Activated CD4-positive, alpha-beta memory T cell treated with anti-CD3 and anti-CD28 coated beads for 36 hours (primary cell): ENCODE data around the gene RBCK1. TPM values are rescaled to one million over a fixed set of nuclear protein-coding genes. Genes with fewer than 3 reads are reported as not detected.

ENCODE experiments used
- CTCF ChIA-PET: fragments of 350-600 bp; sonication (Branson Sonifier 250); formaldehyde crosslinking; loops from one replicate; lab custom pipeline; 2021; ENCODE audit warnings: antibody characterized with exemption, inconsistent platforms; lab: Charles Lee
- POLR2A ChIA-PET: fragments of 350-600 bp; sonication (Branson Sonifier 250); formaldehyde crosslinking; loops from one replicate; lab custom pipeline; 2021; ENCODE audit warnings: antibody characterized with exemption; lab: Charles Lee
- DNase-seq: peaks from one replicate; pipeline ENCODE4 v3.0.0-alpha.2; 2020
- H3K27ac Mint-ChIP-seq: one replicate; pipeline ENCODE4 v1.8.0; 2021; ENCODE audit warnings: mixed read lengths
- H3K27me3 Mint-ChIP-seq: one replicate; pipeline ENCODE4 v1.8.0; 2021; ENCODE audit warnings: mixed read lengths
- H3K36me3 Mint-ChIP-seq: one replicate; pipeline ENCODE4 v1.8.0; 2021; ENCODE audit warnings: mixed read lengths
- H3K4me1 Mint-ChIP-seq: one replicate; pipeline ENCODE4 v1.8.0; 2021; ENCODE audit warnings: low read depth, mixed read lengths
- H3K4me3 Mint-ChIP-seq: one replicate; pipeline ENCODE4 v1.8.0; 2021; ENCODE audit warnings: mild to moderate bottlenecking, mixed read lengths
- H3K9me3 Mint-ChIP-seq: one replicate; pipeline ENCODE4 v1.8.0; 2021; ENCODE audit warnings: mixed read lengths
- intact Hi-C: fragments of 100-400 bp; cut with micrococcal nuclease; formaldehyde crosslinking; loops from one replicate; pipeline ENCODE4 v1.15.1; 2023
- total RNA-seq, 2 experiments: library from RNA; stranded (reverse); gene quantifications; one replicate each; pipeline ENCODE4 v1.2.3, GENCODE V29; 2021

The RBCK1 gene
- total RNA-seq, 2 experiments from 2014 or later, result 137 to 139 TPM

GRCh38 chr20:416950-417800 lies 9.1 kb downstream of the RBCK1 start:
- Mint-ChIP-seq H3K36me3 (peaks cover 46% of the 10 kb centered on the region), H3K9me3 (no peaks in the 10 kb centered on the region), H3K4me1 (peaks cover 23% of the 10 kb centered on the region), H3K4me3 (no peak overlapping the region), H3K27ac (no peak overlapping the region), H3K27me3 (no peaks in the 10 kb centered on the region)
- intact Hi-C loops, result no loop called here
- DNase-seq, result no peak
- ChIA-PET CTCF (no interaction called here), POLR2A (no interaction called here)

- no peak overlapping the region for H3K27ac Mint-ChIP-seq
- POLR2A ChIA-PET, result no interaction called here
- no peak for DNase-seq
- intact Hi-C loops, result no loop called here
- H3K27me3 Mint-ChIP-seq, result no peaks in the 10 kb centered on the region
- H3K36me3 Mint-ChIP-seq, result peaks cover 48% of the 10 kb centered on the region
- no peak overlapping the region for H3K4me3 Mint-ChIP-seq
- CTCF ChIA-PET, result no interaction called here
- no peaks in the 10 kb centered on the region for H3K9me3 Mint-ChIP-seq
- peaks cover 19% of the 10 kb centered on the region for H3K4me1 Mint-ChIP-seq
Observed at GRCh38 chr20:417801-418342, 9.8 kb downstream of the RBCK1 start.

- Mint-ChIP-seq H3K9me3 (no peaks in the 10 kb centered on the region), H3K27me3 (no peaks in the 10 kb centered on the region), H3K4me1 (peaks cover 11% of the 10 kb centered on the region), H3K4me3 (no peak overlapping the region), H3K36me3 (peaks cover 48% of the 10 kb centered on the region), H3K27ac (no peak overlapping the region)
- intact Hi-C loops, result no loop called here
- ChIA-PET POLR2A (no interaction called here), CTCF (no interaction called here)
- DNase-seq, result no peak
Observed at GRCh38 chr20:418858-419365, 10.8 kb downstream of the RBCK1 start.

- ChIA-PET CTCF (no interaction called here), POLR2A (no interaction called here)
- H3K4me3 Mint-ChIP-seq, result no peak overlapping the region
Observed at GRCh38 chr20:419556-420165, 11.6 kb downstream of the RBCK1 start.

GRCh38 chr20:420166-420620 lies 12.1 kb downstream of the RBCK1 start:
- no peak for DNase-seq
- ChIA-PET POLR2A (no interaction called here), CTCF (no interaction called here)
- H3K9me3 Mint-ChIP-seq, result no peaks in the 10 kb centered on the region
- H3K4me1 Mint-ChIP-seq, result peaks cover 10% of the 10 kb centered on the region
- H3K36me3 Mint-ChIP-seq, result peaks cover 59% of the 10 kb centered on the region
- intact Hi-C loops, result no loop called here
- H3K4me3 Mint-ChIP-seq, result no peak overlapping the region
- no peak overlapping the region for H3K27ac Mint-ChIP-seq
- H3K27me3 Mint-ChIP-seq, result no peaks in the 10 kb centered on the region

More at GRCh38 chr20:419556-420165, 11.6 kb downstream of the RBCK1 start:
- no peaks in the 10 kb centered on the region for H3K9me3 Mint-ChIP-seq
- intact Hi-C loops, result no loop called here
- H3K36me3 Mint-ChIP-seq, result peaks cover 55% of the 10 kb centered on the region
- no peak for DNase-seq
- no peaks in the 10 kb centered on the region for H3K27me3 Mint-ChIP-seq
- no peak overlapping the region for H3K27ac Mint-ChIP-seq
- peaks cover 10% of the 10 kb centered on the region for H3K4me1 Mint-ChIP-seq

- H3K9me3 Mint-ChIP-seq, result no peaks in the 10 kb centered on the region
- H3K27me3 Mint-ChIP-seq, result no peaks in the 10 kb centered on the region
- POLR2A ChIA-PET, result no interaction called here
- DNase-seq, result peak; percentile 27
- peaks cover 3% of the 10 kb centered on the region for H3K4me1 Mint-ChIP-seq
- intact Hi-C loops, result no loop called here
- H3K36me3 Mint-ChIP-seq, result peaks cover 54% of the 10 kb centered on the region
- no peak overlapping the region for H3K4me3 Mint-ChIP-seq
- CTCF ChIA-PET, result no interaction called here
- peak overlapping the region; percentile 42 for H3K27ac Mint-ChIP-seq
Observed at GRCh38 chr20:420721-421574, 12.8 kb downstream of the RBCK1 start.

- no peak for DNase-seq
- Mint-ChIP-seq H3K36me3 (peaks cover 50% of the 10 kb centered on the region), H3K4me3 (no peak overlapping the region), H3K4me1 (peaks cover 5% of the 10 kb centered on the region), H3K27ac (peak overlapping the region; percentile 42), H3K27me3 (no peaks in the 10 kb centered on the region), H3K9me3 (no peaks in the 10 kb centered on the region)
- ChIA-PET POLR2A (interaction anchor here (1.1 kb wide), 1 partner anchor 14 kb away, joined by 3 read pairs; no protein-coding TSS in a partner anchor), CTCF (no interaction called here)
- intact Hi-C loops, result no loop called here
Observed at GRCh38 chr20:421685-422250, 13.7 kb downstream of the RBCK1 start.

GRCh38 chr20:426566-426965 lies 18.5 kb downstream of the RBCK1 start:
- peaks cover 41% of the 10 kb centered on the region for H3K36me3 Mint-ChIP-seq
- DNase-seq, result no peak
- no peaks in the 10 kb centered on the region for H3K9me3 Mint-ChIP-seq
- no peak overlapping the region for H3K27ac Mint-ChIP-seq
- intact Hi-C loops, result no loop called here
- H3K4me3 Mint-ChIP-seq, result no peak overlapping the region
- CTCF ChIA-PET, result no interaction called here
- no peaks in the 10 kb centered on the region for H3K27me3 Mint-ChIP-seq
- peaks cover 9% of the 10 kb centered on the region for H3K4me1 Mint-ChIP-seq
- POLR2A ChIA-PET, result no interaction called here

GRCh38 chr20:427401-427800 lies 19.3 kb downstream of the RBCK1 start:
- no peaks in the 10 kb centered on the region for H3K9me3 Mint-ChIP-seq
- POLR2A ChIA-PET, result no interaction called here
- H3K4me3 Mint-ChIP-seq, result no peak overlapping the region
- H3K4me1 Mint-ChIP-seq, result peaks cover 13% of the 10 kb centered on the region
- CTCF ChIA-PET, result no interaction called here
- DNase-seq, result no peak
- H3K36me3 Mint-ChIP-seq, result peaks cover 34% of the 10 kb centered on the region
- no peaks in the 10 kb centered on the region for H3K27me3 Mint-ChIP-seq
- intact Hi-C loops, result no loop called here
- H3K27ac Mint-ChIP-seq, result no peak overlapping the region

- H3K4me1 Mint-ChIP-seq, result peaks cover 19% of the 10 kb centered on the region
- DNase-seq, result no peak
- intact Hi-C loops, result no loop called here
- H3K27me3 Mint-ChIP-seq, result no peaks in the 10 kb centered on the region
- no peaks in the 10 kb centered on the region for H3K9me3 Mint-ChIP-seq
- no peak overlapping the region for H3K4me3 Mint-ChIP-seq
- H3K27ac Mint-ChIP-seq, result no peak overlapping the region
- ChIA-PET POLR2A (no interaction called here), CTCF (no interaction called here)
- peaks cover 32% of the 10 kb centered on the region for H3K36me3 Mint-ChIP-seq
Observed at GRCh38 chr20:427849-428657, 20.0 kb downstream of the RBCK1 start.

- peaks cover 35% of the 10 kb centered on the region for H3K36me3 Mint-ChIP-seq
- ChIA-PET POLR2A (no interaction called here), CTCF (no interaction called here)
- no peak overlapping the region for H3K27ac Mint-ChIP-seq
- H3K27me3 Mint-ChIP-seq, result no peaks in the 10 kb centered on the region
- intact Hi-C loops, result no loop called here
- H3K4me3 Mint-ChIP-seq, result no peak overlapping the region
- no peak for DNase-seq
- H3K4me1 Mint-ChIP-seq, result peaks cover 26% of the 10 kb centered on the region
- no peaks in the 10 kb centered on the region for H3K9me3 Mint-ChIP-seq
Observed at GRCh38 chr20:428658-429200, 20.6 kb downstream of the RBCK1 start.
